SU-DHL-6 (cell line): Measurements from ENCODE around the gene SPINDOC.

ENCODE experiments used
- CTCF ChIP-seq: fragments of 200-600 bp; sonication (generic); IDR thresholded peaks from one replicate; pipeline ENCODE4 v1.5.1; 2017; ENCODE audit warnings: antibody characterized with exemption, mild to moderate bottlenecking, low read length, moderate library complexity; ENCODE audit not compliant: insufficient read depth, poor library complexity, severe bottlenecking
- EZH2phosphoT487 ChIP-seq: fragments of 200-600 bp; sonication (generic), shearing (Covaris generic); conservative IDR thresholded peaks from 2 replicates; pipeline ENCODE4 v1.6.1; 2018; ENCODE audit warnings: mild to moderate bottlenecking, antibody characterized with exemption, low read length, moderate library complexity, mixed read lengths

GRCh38 chr11:63818609-63819008, 5.4 kb downstream of the SPINDOC start:
- TF ChIP-seq CTCF: no peak
- no peak for TF ChIP-seq EZH2phosphoT487
